HG03064 (cell line): Measurements from ENCODE around the gene NT5DC1.

Experiments
- ATAC-seq: cut with Tn5 transposase; IDR thresholded peaks from one replicate; pipeline ENCODE4 v1.9.1; 2021; ENCODE audit warnings: low read depth; ENCODE audit not compliant: unreplicated experiment

The NT5DC1 gene

DNA sequence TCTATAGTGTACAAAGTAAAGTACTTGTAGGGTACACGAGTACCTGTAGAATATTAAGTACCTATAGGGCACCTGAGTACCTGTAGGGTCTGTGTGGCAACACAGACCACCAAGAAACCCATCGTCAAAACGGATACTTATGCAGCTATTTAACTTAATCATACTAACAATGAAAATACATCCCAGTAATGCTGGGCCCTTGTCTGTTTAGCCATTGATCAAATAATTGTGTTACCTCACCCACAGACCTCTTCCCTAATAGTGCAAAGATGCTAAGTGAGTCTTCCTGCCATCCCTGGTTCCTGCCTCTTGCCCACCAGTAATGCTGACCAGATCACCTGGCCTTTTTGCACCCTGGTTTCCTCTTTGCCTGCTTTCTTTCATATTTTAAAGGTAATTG is 32.8 kb downstream of the NT5DC1 start:
- ATAC-seq = no peak

DNA sequence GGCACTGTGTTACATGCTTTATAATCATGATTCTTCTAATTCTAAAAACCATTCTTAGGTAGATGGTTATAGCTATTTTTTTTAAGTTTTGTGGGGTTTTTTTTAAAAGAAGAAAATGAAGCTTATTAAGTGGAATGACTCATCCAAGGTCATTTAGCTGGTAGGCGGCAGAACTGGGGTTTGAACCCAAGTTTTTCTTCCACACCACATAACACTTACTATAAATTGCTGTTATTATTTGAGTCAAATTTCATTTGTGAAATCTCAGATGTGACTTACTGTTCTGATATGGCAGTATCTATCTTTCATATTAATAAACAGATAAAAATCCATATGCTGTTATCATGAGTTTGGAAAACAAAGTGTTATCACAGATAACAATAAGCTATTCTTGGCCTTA is 35.7 kb downstream of the NT5DC1 start:
- no peak for ATAC-seq

DNA sequence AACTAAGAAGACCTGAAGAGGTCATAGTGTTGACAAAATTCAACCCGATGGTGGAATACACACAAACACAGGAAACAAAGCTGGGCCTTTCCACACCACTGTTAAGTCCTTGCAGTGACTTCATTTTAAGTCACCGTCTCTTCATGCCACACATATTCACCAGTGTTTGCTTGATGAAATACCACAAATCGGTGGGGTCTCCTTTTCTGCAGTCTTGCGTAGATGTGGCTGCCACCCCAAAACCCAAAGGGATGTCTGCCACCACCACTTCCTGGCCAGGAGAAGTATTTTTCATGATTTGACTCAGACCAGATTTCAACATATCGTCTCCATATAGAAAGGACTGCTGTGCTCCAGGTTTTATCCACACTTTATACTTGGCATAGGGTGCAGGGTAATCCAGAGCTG is 36.3 kb downstream of the NT5DC1 start:
- ATAC-seq = no peak

DNA sequence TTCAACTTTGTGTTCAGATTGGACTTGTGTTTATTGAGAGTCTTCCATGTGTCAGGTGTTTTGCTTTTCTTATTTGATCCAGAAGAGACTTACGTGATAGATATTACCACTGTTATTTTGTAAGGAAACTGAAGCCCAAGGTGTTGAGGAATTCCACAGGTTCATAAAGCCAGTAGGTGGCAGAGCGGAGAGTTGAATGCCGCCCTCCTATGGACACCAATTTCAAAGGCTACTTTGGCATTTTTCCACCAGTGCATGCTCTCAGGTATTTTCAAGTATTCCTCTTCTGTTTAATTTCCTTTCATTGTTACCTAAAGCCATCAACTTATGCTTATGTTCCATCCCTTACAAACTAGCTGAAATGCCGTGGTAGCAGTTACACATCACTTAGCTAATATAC is 39.3 kb downstream of the NT5DC1 start:
- ATAC-seq = no peak

DNA sequence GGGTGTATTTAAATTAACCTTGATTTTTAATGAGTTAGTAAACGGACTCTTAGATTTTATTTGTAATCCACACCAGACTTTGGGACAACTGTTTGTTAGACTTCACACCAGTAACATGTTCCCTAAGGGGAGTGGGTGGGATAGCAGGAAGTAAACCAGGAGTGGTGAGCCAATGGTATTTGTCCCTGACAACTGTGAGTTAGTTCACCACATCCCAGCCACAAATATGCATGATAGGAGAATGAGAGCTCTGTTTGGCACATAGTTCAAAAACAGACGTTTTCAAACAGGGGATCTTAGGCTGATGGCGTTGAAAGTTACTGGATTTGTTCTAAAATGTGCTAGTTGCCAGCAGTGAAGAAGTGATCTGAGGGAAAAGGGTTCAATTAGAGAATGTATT is 44.0 kb downstream of the NT5DC1 start:
- ATAC-seq = no peak

DNA sequence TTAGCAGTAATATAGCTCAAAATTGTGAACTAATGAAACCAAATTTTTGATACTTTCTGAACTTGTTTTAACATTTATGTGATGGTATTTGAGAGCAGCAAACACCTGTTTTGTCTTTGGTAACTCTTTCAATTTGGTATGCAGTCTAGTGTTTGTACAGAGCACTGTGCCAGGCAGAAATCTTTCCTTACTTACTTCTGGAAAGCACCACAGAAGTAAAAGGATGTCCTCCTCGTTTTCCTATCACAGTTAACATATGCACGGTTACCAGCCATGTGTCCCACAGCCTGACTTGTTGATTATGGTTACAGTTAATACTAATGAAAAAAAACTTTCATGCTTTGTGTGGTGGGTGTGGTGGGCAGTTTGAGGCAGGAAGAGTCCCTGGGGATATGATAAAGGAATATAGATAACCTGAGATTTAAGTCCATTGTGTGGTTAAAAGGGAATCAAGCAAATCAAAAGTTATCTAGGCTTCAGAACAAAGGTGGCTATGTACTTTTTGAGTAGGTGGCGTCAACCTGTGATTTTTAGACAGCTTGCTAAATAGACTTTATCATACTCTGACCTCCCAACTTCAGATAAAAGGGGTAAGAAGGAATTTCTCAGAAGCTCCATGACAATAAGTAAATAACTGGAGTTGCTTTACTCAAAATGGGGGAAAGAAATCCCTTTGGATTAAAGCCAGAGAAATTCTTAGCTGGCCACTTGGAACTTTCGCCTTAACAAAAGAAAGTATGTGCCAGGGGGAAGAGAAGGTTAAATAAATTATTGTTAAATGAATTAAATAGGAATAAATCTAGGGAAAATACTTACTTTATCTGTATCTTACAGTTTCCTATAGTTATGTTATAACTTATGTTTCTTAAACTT is 45.4 kb downstream of the NT5DC1 start:
- ATAC-seq = no peak

DNA sequence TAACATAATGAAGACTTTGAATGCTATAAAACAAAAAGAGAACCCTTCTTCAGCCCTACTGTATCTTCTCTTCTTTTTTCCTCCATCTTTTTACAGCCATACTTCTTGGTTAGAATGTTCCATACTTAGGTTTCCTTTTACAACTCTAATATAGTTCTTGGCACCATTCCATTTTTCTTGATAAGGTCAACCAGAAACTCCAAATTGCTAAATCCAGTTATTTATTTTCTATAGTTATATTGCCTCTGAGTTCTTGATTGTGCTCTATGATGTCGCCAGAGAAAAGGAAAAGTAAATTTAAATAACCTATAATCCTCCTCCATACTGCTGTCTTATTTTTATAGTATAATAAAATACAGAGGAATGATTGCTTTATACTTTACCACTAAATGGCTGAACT is 52.0 kb downstream of the NT5DC1 start:
- no peak for ATAC-seq

DNA sequence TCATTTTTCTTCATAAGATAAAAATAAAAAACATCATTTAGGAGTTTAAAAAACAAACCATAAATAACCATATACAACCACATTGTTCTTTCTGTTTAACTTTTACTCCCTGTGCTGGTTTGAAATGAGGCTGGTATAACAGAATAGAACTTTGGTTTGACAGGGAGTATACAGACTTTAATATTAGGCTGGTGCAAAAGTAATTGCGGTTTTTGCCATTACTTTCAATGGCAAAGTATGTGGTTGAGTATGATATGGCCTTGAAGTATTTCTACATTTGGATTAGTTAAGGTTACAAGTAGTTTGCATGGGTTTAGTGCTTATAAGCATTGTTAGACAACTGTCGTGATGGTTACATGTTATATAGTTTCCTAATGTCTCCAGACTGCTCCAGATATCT is 54.2 kb downstream of the NT5DC1 start:
- ATAC-seq = no peak

DNA sequence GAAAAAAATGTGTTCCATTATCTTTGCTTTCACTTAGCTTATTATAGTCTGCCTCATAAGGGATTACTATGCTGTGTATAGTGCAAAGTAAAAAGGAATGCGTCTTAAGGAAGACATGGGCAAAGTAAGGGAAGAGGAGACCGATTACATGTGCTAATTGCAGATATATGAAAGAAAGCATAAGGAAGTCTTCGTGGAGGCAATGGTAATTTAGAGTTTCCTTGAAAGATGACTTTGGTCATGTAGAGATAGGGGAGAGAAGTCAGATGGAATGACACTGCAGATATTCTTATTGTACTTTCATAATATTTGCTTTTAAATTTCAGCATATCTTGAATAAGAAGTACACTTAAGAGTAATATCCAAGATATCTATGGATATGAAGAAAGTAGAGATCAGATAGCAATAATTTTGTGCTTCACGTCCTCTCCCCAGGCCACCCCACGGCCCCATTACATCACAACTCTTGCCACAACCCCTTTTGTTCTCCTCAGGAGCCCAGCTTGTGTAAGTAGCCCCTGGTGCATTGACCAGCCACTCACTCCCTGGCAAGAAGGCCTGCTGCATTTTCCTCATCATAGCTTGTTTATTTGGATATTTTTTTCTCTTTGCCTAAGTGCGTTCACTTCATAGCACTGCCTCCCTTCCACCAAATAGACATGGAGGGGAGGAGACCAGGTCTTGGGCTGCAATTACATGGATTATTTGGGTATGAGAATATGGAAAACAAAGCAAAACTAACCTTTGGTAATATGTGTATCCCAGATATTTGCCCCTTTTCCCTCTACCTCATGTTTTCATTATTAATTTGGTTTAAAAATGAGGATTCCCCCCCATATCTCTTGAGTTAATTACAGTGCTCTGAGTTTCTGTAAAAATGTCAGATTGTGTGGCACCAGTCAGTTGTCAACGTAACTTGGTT is 56.0 kb downstream of the NT5DC1 start:
- ATAC-seq = no peak

DNA sequence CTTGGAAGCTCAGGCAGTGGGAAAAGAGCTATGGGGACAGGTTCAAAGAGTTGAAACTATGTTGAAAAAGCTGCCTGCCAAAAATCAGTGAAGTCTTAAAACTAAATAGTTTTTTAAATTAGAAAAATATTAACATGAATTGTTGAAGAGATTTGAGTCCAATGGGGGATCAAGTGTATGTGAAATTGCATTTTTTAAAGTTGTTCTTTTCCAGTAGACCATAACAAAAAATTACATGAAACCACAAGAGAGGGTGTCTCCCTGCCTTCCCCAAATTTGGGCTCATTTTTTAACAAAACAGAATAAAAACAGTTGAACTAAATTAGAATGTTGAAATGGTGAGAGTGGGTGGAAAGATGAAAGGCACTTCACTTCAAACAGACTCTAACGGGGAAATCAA is 56.7 kb downstream of the NT5DC1 start:
- no peak for ATAC-seq

DNA sequence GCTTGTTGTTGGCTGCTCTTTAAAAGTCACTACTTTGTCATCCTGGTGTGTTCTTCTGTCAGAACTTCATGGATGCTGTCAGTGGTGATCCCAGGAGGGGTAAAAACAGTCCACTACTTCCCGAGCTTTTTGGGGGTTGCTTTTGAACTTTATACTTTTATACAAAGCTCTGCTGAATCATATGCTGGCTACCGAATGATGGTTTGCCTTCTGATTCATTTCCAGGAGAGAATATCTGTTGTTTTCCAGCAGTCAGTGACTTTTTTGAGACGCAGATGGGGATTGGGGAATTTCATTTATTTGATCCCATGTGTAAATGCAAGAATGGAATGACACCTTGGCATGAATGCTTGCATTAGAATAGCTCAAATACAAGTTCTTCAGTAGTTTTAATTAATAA is 58.0 kb downstream of the NT5DC1 start:
- ATAC-seq = no peak

DNA sequence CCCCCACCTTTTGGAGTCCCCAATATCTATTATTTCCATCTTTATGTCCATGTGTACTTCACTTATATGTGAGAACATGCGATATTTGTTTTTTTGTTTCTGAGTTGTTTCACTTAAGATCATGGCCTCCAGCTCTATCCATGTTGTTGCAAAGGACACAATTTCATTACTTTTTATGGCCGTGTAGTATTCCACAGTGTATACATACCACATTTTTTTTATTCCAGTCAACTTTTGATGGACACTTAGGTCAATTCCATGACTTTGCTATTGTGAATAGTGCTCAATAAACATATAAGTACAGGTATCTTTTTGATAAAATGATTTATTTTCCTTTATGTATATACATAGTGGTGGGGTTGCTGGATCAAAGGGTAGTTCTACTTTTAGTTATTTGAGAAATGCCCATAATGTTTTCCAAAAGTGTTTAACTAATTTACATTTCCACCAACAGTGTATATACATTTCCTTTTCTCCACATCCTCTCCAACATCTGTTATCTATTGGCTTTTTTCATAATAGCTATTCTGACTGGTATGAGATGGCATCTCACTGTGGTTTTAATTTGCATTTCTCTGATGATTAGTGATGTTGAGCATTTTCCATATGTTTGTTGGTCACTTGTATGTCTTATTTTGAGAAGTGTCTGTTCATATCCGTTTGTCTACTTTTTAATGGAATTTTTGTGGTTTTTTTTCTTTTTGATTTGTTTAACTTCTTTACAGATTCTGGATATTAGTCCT is 59.3 kb downstream of the NT5DC1 start:
- no peak for ATAC-seq

DNA sequence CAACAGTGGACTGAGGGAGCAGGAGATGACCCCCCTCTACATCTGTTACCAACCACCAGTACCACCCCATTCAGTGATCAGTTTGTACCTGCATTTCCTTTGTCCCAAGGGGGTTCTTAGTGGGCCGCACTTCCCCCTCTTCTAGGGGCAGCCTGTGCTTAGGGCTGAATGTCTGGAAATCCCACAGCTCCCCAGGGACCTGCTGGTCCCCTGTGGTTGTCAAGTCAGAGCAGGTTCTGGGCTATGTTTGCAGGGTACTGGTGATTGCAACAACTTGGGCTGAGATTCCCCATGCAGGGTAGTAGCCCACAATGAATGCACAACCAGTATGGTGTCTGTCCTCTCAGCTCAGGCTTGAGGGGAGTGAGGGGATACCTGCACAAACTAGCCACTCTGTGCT is 64.9 kb downstream of the NT5DC1 start:
- ATAC-seq = no peak

DNA sequence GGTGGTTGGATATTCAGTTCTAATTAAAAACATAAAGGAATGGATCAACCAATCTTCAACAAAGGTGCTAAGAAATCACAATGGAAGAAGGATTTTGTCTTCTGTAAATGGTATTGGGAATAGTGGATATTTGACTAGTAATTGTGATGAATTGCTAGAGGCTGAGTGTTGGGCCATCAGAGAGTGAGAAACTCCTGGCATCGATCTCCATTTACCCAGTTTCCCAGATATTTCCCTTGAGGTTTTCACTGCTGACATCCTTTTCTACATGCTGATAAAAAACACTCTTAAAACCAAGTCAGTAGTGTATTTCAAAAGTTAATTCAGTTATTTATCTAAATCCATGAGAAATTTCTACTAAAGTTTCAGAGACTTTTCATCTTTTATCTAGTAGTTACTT is 65.7 kb downstream of the NT5DC1 start:
- ATAC-seq = no peak

DNA sequence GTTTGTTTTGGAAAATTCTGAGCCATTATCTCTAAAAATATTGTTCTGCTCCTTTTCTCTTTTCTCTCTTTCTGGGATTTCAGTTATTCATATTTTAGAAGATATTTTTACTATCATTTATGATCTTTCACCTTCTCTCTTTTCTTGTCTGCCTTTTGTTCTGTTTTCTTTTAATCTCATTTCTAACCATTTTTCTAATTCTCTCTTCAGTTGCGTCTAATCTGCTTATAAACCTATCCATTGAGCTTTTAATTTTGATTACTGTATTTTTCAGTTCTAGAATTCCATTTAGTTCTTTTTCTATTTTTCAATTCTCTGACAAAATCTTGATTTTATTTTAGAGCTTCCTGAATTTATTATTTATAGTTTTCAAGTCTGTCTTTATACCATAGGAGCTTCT is 67.5 kb downstream of the NT5DC1 start:
- no peak for ATAC-seq

DNA sequence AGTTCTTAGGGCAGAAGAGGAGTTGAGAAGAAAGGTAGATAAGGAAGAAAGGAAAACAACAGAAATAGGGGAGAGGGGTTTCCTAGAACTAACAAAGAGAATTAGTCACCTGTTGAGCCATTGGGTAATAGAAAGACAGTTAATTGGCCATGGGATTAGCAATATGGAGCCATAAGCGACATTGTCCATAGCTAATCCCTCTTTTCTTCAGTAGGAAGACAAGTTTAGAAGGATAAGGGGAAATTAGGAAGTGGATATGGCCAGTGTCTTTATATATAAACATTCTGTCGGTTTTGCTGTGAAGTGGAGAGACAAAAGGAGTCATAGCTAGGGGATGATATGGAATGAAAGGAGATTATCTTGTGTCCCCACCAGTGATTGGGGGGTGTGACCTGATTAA is 69.2 kb downstream of the NT5DC1 start:
- no peak for ATAC-seq

DNA sequence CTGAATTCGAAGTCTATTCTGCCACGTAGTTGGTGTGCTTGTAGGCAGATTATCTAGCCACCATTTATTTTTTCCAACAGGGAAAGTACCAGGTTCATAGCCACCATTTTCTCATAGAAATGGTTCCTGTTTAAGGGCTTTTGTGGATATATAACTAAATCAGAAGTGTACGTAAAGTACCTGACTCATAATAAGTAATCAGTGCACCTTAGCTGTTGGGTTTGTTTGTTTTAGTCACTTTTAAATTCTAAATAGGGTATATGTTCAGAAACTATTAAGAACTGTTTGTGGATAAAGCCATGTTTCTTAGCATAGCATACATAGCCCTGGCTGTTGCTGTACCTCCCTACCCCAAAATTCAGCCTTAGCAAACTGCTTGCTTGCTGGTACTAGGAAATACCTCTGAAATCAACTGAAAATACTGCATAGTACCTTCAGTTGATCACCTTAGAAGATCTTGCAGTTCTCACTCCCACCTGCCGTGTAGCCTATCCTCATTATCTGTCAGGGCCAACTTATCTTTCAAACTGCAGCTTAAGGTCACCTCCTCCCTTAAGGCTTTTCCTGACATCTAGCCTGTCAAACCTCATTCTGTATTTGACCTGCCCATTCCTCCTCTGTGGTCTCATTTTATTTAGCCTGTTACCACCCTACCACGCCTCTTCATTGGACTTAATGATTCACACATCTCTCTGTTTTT is 69.9 kb downstream of the NT5DC1 start:
- ATAC-seq = no peak

DNA sequence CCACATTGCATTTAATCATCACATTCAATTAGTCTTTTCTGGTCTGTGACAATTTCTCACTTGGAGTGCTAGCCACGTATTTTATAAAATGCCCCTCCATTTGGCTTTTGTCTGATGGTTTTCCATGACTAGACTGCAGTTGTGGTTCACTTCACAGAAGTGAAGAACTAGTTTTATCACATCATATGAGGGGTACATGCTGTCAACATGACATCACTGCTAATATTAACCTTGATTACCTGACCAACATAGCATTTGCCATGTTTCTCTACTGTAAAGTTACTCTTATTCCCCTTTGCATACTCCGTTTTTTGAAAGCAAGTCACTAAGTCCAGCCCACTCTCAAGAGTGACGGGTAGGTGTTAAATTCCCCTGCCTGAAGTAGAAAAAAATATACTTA is 73.3 kb downstream of the NT5DC1 start:
- ATAC-seq = no peak

DNA sequence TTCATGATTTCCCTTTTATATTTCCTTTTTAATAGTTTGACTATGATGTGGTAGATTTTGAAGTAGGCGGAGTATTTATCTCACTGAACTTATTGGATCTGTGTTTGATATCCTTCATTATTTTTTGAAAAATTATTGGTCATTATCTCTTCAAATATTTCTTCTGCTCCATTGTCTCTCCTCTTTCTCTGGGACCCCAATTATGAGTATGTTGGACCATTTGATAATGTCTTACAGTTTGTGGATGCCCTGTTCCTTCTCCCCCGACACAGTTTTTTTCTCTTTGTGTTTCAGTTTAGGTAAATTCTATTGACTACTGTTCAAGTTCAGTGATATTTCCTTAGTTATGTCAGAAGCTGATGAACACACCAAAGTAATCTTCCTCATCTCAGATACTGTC is 74.7 kb downstream of the NT5DC1 start:
- no peak for ATAC-seq

DNA sequence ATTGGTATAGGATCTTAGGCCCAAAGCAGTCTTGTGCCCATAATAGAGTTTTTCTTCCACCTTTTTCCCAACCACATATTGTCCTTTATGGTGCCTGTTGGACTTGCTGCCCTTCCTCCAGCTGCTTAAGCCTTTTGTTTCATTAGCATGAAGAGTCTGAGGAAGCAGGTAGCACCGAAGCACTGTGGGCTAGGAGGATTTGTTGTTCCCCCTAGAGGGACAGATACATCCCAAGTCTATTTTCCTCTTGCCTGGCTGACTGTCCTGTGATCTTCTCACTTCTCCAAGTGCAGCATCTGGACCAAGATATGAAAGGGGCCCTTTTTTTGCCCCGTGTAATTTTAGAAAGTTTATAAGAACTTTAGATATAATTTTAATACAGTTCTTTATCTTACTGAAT is 75.9 kb downstream of the NT5DC1 start:
- no peak for ATAC-seq
